Tongue (tissue), 2 donors: ENCODE measurements around the gene NPY5R. TPM values are rescaled to one million over a fixed set of nuclear protein-coding genes. Genes with fewer than 3 reads are reported as not detected.

Experiments
- DNase-seq: peaks from one replicate; pipeline ENCODE4 v3.0.0-alpha.2; 2015
- total RNA-seq: library from RNA; depleted of rRNA; stranded (reverse); fragments of >200 nt; gene quantifications from one replicate; pipeline ENCODE4 v1.2.3, GENCODE V29; 2014

The NPY5R gene
- 0.41 TPM for total RNA-seq

- no peak for DNase-seq
Measured at GRCh38 chr4:163343604-163344146, at the start of gene NPY5R. TSS of gene NPY5R (plus strand) at chr4:163343892. CDS start at chr4:163350274, 6,382 bp downstream.

- DNase-seq = no peak
Measured at GRCh38 chr4:163295138-163295537, 48.6 kb upstream of the NPY5R start.

- DNase-seq = no peak
Measured at GRCh38 chr4:163300445-163300844, 43.2 kb upstream of the NPY5R start.

GRCh38 chr4:163303069-163303468, 40.6 kb upstream of the NPY5R start:
- no peak for DNase-seq

GRCh38 chr4:163309466-163309865, 34.2 kb upstream of the NPY5R start:
- no peak for DNase-seq

- DNase-seq = no peak
Measured at GRCh38 chr4:163317110-163317509, 26.6 kb upstream of the NPY5R start.

- DNase-seq = peak; percentile 18
Measured at GRCh38 chr4:163330916-163331628, 12.6 kb upstream of the NPY5R start.

GRCh38 chr4:163331629-163332376, 11.9 kb upstream of the NPY5R start:
- peak; percentile 52 for DNase-seq

- peak; percentile 89 for DNase-seq
Measured at GRCh38 chr4:163332526-163333406, 10.9 kb upstream of the NPY5R start, which contains the start of gene NPY1R. TSS of gene NPY1R (minus strand) at chr4:163332596. CDS start at chr4:163326554, 6,042 bp downstream.

GRCh38 chr4:163335384-163335783, 8.3 kb upstream of the NPY5R start:
- no peak for DNase-seq

GRCh38 chr4:163344147-163345125, 744 bp downstream of the NPY5R start:
- peak; percentile 27 for DNase-seq

GRCh38 chr4:163350672-163351071, 7.0 kb downstream of the NPY5R start:
- DNase-seq = no peak

- no peak for DNase-seq
Measured at GRCh38 chr4:163353054-163353453, 9.4 kb downstream of the NPY5R start.

GRCh38 chr4:163356104-163356503, 12.4 kb downstream of the NPY5R start:
- DNase-seq = no peak

GRCh38 chr4:163367651-163368050, 24.0 kb downstream of the NPY5R start:
- DNase-seq = no peak

GRCh38 chr4:163372029-163372428, 28.3 kb downstream of the NPY5R start:
- no peak for DNase-seq

GRCh38 chr4:163378661-163379060, 35.0 kb downstream of the NPY5R start:
- no peak for DNase-seq

GRCh38 chr4:163380703-163381102, 37.0 kb downstream of the NPY5R start:
- DNase-seq = no peak

GRCh38 chr4:163382178-163382869, 38.6 kb downstream of the NPY5R start:
- no peak for DNase-seq

GRCh38 chr4:163384434-163384833, 40.7 kb downstream of the NPY5R start:
- no peak for DNase-seq
